NCI-H460 (cell line): ENCODE data around the gene GRK6. TPM values are rescaled to one million over a fixed set of nuclear protein-coding genes. Genes with fewer than 3 reads are reported as not detected.
A peak's percentile ranks its signal among the peaks of the same experiment; 100 is the strongest.

Source experiments
- DNase-seq: peaks from one replicate; pipeline ENCODE4 v3.0.0-alpha.2; 2016; ENCODE audit warnings: low read depth; ENCODE audit errors: extremely low read depth
- total RNA-seq: library from RNA; depleted of rRNA; stranded (reverse); fragments of >200 nt; shearing (Covaris generic); gene quantifications from 2 replicates; pipeline ENCODE4 v1.2.3, GENCODE V29; 2014

GRK6 gene
- total RNA-seq, 1 experiment from 2014 or later: 38.3 TPM

DNA sequence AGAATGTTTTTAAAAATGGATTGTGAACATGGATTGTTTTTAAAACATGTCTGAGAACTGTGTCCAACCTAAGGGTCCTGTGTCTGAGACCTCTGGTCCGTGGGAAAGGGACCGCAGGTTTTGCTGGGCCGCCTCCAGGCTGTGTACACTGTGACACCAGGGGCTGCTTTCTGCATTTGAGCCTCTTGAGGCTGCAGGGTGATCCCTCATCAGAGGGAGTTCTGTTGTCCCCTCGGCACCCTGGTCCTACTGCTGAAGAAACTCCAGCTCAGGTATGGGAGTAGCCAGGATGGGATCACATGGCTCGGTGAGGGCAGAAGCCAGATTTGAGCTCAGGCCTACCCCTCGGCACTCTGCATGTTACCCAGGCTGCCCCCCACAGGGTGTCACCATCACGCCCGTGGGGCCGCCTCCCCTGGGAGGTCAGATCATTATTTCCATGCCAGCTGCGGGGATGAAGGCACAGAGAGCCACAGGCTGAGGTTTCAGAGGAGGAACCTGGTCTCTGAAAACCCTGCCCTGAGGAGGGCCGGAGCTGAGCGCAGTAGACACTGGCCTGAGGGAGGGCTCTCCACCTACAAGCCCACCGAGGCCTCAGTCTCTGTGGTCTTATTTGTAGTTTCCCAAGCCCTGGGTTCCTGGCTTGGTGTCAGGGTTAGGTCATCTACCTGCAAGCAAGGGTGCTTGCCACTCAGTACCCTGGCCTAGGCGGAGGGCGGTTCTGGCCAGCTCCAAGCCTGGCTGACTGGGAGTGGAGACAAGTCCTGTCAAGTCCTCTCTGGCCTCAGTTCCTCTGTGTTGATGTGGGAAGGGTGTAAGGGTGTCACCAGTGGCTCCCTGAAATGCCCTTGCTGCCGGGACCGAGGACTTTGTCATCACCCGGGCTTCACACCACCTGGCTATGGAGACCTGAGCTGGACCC is 22.9 kb downstream of the GRK6 start:
- no peak for DNase-seq

DNA sequence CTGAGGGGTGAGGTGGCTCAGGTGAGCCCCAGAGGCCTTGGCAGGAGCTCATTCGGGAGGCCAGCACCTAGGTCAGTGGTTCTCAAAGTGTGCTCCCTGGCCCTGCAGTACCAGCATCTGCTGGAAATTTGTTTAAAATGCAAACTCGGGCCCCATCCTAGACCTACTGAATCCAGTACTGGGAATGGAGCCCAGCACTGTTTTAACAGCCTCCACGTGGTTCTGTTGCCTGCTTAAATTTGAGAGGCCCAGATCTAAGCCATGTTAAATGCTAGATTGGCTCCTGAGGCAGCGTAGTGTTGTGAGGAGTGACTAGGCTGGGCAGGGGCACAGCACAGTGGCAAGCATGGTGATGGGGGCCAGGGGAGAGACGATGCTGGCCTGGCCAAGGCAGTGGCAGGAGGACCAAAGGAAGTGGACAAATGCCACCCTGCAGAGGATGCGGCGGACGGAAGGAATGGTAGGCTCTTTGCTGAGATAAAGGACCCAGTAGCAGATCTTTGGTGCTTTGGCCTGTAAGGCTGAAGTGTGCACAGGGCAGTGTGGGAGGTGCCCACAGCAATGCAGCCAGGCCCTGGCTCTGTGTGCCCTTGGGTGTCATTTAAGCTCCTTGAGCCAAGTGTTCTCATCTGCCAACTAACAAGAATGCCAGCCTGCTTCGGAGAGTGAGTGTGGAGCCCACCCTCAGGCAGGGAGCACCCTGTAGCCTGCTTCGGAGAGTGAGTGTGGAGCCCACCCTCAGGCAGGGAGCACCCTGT is 24.4 kb downstream of the GRK6 start:
- no peak for DNase-seq

DNA sequence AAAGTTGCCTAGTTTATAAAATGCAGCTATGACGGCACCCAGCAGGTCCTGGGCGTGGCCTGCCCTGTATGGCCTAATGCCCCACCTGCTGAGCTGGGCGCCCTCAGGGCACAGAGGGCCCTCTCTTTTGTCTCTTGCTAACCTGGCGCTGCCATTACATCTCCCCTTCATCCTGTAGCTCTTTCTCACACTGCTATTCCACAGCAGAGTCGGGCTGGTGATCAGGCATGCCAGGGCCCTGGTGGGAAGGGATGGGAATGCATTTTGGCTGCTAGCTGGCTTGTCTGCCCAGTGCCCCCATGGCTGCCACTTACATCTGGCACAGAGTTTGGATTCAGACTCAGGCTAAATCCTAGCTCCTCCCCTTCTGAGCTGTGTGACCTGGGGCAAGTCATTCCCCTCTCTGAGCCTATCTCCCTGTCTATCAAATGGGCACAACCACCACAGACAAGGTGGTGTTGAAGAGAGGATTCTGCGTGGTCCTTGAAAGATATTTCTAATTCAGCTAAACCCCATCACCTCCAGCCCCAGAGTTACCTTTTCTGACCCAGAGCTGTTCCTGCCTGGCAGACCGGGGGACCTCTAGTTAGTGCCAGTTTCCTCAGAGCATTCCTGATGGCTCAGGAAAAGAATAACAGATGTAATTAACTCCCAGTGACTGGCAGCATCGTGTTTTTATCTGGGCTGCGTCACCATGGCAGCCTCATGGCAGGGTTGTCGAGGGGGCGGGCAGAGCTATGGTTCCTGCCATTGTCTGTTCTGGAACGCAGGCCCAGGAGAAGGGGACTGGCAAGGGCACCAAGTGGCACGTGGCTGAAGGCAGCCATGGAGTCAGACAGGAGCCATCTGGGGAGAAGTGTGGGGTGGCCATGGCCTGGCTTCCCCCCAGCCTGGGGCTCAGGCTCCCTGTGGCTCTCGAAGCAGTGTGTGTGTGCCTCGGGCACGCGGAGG is 26.5 kb downstream of the GRK6 start:
- DNase-seq: no peak

DNA sequence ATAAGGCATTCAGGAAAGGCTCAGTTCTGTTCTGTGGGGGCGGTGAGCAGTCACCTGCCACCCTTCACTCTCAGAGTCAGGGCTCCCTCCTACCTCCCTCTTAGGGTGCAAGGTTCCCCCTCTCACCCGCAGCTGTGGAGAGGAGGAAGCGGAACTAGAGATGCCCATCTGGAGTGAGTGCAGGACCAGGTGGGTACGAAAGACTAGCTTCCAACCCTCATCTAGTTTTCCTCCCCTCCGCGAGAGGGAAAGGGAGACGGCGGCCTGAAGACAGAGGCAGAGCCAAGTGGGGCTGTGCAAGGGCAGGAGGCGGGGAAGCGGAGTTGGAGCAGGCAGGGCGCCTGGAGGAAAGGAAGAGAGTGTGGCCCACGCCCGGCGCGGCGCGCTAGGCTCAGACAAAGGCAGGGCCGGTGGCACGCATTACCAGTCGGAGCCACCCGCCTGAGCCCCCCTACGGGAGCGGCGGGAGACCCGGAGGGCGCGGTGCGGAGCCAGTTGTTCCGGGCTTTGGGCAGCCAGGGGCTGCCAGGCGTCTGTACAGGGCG is 27.4 kb downstream of the GRK6 start:
- no peak for DNase-seq

DNA sequence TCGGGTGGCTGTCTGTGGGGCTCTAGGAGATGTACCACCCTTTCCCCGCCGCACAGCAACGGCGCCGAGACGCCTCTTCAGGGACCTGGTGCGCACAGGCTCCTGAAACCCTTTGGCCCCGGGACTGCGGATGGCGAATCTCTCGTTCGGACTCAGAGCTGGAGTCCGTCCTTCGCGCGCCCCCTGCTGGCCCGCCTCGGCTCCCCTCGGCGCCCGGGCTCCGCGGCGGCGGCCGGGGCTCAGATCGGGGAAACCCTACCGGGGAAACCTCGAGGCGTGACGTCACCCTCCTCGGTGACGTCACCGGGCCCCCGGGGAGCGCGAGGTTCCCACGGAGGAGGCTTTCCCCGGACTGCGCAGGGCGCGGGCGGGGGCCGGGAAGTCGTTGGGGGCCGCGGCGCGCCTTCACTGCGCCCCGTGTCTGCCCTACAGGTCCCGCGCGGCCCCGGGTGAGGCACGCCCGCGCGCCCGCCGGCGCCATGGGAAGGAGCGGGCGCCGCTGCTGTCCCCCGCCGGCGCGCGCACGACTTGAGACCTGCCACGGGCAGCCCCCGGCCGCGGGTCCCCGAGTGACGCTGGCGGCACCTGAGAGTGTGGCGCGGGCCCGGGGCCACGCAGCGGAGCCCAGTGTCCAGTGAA is 28.0 kb downstream of the GRK6 start:
- peak; percentile 88 for DNase-seq

DNA sequence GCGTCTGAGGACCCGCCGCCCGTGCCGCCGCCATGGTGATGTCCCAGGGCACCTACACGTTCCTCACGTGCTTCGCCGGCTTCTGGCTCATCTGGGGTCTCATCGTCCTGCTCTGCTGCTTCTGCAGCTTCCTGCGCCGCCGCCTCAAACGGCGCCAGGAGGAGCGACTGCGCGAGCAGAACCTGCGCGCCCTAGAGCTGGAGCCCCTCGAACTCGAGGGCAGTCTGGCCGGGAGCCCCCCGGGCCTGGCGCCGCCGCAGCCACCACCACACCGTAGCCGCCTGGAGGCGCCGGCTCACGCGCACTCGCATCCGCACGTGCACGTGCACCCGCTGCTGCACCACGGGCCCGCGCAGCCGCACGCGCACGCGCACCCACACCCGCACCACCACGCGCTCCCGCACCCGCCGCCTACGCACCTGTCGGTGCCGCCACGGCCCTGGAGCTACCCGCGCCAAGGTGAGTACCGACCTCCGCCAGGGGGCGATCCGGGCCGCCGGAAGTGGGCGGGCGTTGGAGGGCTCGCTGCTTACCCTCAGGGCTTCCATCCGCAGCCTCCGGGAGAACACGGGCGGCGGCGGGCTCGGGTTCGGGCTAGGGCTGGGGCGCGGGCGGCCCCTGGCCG is 28.7 kb downstream of the GRK6 start:
- DNase-seq: peak; percentile 71

GRCh38 chr5:177455661-177456590 is 29.4 kb downstream of the GRK6 start:
- DNase-seq: peak; percentile 90

- no peak for DNase-seq
These were observed 30.1 kb downstream of the GRK6 start for GRCh38 chr5:177456591-177456964.

DNA sequence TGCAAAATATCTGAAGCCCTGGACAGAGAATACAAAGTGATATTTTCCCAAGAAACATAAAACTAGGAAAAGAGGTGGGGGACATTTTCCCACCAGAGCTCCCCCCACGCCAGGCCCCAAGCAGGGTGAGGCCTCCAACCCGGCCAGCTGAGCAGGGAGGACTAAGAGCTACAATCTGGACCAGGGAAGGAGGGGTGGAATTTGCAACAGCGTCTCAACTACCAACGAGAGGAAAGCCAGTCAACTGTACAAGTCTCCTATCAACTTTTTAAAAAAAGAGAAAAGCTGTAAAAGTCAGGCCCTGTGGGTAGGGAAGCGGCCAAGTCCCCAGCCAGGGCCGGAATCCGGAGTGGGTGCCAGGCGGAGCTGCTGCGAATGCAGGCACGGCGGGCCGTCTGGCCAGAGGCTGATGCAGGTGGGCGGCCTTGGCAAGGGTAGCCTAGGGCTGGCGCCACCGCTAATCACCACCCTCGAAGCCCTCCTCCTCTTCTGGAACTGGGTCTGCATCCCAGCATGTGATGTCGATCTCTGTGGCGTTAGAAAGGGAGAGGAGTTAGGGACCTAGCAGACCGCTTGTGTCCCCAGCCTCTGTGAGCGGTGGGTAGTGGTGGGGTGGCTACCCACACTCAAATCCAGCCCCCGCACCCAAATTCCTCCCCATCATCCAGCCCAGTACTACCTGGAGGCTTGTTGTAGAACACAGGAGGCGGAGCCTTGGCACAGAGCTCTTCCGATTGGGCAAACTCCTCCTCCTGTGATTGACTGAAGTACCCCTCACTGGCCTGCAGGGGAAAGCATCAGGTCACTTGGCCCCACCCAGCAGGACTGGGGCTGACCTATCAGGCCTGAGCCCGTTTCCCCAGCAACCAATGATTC is 30.7 kb downstream of the GRK6 start:
- DNase-seq: peak; percentile 97

DNA sequence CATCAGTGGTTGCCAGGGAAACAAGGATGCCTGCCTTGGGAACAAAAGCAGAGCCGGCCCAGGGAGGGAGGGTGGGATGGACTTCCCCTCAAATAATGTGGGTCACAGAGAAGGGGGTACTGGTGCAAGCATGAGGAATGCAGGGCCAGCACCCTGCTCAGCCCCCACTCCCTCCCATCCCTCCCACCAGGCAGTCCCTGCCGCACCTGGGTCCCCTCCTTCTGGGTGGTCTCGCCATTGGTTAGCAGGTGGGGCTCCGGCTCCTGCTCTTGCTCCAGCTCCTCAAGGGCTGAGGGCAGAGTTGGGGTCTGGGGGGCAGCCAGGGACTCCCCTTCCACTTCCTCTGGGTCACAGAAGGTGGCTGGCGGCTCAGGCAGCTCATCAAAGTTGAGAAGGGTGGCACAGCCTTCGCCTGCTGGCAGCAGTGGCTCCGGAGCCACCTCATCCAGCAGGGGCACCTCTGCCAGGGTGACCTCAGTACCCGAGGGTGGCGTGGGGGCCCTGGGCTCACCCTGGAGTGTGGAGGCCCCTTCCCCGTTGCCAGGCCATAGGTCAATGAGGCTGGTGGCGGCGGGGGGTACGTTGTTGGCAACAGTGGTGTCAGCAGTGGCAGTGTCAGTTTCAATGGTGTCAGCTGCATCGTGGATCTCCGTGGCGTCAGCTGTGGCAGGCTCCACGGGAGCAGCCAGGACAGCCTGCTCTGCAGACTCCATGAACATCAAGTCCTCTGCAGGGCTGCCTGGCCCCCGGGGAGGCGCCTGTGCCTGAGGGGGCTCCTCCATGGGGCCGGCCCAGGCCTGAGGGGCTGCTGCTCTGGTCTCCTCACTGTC is 31.6 kb downstream of the GRK6 start:
- no peak for DNase-seq

- DNase-seq: no peak
These were observed 32.5 kb downstream of the GRK6 start for GRCh38 chr5:177458912-177459350.

DNA sequence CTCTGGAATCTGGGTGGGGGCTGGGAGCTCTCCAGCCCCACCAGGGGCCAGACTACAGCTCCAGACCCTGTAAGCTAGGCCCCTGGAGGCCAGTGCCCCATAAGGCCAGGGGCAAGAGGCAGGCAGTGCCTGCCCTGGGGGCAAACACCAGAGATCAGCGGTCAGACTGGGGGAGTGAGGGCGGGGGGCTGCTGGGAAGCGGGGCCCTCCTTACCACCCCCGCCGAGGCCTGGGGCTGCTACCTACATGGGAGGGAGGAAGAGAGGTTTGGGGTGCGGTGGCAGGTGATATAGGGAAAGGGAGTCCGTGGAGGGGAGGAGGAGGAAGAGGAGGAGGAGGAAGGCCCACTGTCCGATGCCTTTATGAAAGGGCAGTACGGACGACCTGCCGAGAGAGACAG is 32.9 kb downstream of the GRK6 start:
- DNase-seq: no peak

DNA sequence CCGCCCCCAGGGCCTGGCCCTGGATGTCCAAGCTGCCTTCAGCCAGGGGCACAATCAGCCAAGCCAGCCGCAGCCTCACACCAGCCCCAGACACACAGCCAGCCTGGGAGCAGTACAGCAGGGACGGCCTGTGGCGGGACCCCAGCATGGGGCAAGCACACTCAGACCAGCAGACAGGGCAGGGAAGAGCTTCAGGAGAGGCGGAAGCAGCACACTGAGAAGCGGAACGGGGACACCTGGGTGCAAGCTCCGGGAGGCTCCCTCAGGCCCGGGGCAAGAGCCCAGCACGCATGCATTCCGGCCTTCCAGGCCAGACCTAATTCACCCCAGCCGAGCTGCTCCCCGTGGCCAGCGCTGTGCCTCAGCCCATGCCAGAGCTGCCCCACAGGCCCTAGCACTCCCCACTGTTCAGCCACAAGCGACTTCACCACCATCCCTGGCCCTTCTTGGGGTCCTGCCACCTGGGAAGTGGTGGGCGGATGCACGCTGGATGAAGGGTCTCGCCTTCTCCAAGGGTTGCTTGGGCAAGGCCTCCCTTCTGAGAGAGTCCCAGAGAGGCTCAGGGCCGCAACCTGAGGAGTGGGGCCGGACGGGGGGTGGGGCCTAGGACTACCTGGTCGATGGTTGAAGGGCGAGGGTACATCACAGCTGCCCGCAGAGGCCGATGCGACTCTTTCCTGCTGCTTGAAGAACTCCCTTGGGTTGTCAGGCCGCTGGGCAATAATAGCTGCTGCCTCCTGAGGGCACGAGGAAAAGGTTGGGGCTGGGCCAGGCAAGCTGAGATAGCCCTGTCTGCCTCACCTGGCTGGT is 33.5 kb downstream of the GRK6 start:
- no peak for DNase-seq

GRCh38 chr5:177462021-177462670 is 35.7 kb downstream of the GRK6 start:
- DNase-seq: no peak

- no peak for DNase-seq
These were observed 38.6 kb downstream of the GRK6 start for GRCh38 chr5:177465044-177465443.
